Stromal cell of bone marrow (primary cell): ENCODE measurements around the gene F5.
A peak's percentile ranks its signal among the peaks of the same experiment; 100 is the strongest.

Source experiments
- DNase-seq: peaks from one replicate; pipeline ENCODE4 v3.0.0-alpha.2; 2012; ENCODE audit warnings: low read depth

The F5 gene

DNA sequence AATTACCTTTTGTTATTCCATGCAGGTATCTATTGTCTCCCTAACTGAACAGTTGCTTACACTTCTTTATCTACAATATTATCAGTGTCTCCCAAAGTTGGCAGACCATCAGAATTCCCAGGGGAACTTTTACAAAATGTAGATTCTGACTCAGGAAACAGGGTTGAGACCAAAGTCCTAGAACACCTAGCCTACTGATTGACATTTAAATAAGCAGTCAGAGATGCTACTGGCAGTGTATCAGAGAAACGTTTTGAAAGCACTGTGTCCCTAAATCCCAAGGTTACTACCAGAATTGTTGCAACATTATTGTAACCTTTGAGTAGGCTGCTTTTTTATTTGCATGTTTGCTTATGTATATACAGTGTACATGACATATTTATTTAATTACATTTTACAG is 1.8 kb upstream of the F5 start:
- DNase-seq = no peak

DNA sequence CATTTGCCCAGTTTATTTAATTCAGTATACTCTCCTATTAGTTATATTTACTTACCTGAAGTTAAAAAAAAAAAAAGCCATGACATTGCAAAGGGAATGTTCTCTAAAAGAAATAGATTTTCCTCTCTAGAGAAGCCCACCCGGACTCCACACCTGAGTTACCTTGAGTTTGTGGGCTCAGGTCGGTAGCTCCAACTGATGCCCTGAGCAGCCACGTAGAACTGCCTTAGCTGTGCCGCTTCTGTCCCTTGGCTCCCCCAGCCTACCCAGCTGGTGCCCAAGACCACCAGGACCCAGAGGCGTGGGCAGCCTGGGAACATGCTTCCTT is 250 bp downstream of the F5 start:
- no peak for DNase-seq

DNA sequence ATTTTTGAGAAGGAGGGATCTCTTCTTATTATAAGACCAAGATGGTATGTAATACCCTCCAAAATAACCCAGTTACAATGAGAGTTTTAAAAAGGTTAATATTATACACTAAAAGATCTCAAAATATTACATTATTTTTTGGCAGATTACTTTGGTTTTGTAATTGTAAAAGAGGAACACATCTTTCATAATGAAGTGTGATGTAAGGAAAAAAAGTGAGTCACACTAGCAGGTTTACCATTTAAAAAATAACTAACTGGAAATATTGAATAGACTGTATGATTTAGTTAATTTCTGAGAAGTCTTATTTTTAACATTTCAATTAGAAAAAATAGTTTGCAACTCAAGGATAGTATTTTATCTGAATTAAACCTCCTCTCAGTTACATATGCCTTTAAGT is 1.1 kb downstream of the F5 start:
- DNase-seq = no peak

DNA sequence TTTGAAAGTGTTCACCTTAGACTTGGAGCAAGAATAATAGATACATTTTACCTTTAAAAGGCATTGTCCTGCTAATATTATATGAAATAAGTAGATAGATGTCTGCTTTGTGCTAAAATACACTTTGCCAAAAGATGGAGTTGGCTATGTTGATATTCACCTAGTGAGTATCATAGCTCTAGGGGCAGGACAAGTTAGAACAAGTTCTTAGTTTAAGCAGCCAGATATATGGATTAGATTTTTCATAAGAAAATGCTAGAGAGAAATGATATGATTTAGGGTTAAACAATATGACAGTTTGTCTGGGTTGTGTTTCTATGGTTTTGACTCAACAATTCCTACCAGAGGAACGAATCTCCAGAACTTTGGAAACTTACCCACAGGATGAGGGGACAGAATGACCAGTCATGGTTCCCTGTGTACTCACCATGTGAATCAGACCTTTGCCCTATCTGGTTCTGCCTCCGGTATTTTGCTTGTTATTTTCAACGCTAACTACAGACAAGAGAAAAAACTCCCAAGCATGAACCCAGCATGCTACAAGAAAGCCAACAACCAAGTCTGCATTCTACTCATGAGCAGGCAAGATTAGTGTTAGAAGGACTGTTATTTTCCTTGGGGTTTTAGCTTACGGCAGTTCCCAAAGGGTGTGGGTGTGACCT is 1.7 kb downstream of the F5 start:
- DNase-seq = no peak

DNA sequence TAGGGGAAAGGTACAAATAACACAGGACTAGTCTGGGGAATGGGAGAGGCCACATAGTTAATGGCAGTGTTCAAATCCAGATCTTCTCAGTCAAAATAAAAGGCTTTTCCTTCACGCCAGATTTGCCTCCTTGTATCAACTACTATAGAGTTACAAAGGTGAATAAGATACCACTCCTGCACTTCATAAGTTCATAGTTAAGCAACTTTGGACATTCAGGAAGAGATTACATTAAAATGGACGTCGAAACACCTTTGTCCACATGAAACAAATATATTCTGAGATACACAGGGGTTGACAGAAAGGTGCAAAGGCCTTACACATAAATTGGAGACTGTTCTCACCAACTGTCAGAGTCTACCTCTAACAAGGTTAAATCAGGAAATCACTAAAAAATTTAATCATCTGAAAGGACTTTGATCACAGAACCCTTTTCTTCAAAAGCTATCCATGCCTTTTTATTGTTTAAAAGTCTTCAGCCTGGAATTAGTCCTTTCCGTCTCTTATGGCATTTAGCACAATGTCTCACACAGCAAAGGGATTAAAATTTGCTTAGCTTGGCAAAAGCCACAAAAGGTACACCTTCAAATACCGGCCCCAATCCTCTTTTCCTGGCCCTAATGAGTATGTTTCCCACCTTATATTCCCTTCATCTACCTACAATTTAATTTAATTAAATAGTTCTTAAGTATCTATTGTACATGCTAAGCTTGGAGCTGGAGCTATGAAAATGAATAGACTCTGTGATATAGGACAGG is 8.1 kb downstream of the F5 start:
- no peak for DNase-seq

DNA sequence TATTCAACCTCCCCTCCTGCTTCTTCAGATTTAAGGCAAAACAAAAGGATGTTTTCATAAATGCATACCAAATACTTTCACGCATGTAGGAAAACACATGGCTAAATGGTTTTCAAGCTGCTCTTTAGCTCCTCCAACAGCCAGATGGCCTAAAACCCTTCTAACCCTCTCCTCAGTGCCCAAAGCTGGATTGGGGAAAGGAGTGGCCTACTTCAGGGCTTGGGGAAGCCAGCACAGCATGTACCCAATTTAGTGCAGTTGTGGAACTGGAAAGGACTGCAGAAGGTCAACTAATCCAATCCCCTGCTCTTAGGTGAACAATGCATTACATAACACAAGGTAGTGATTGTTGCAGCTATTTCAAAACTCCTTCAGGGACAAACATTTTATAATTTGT is 9.3 kb downstream of the F5 start:
- DNase-seq = no peak

DNA sequence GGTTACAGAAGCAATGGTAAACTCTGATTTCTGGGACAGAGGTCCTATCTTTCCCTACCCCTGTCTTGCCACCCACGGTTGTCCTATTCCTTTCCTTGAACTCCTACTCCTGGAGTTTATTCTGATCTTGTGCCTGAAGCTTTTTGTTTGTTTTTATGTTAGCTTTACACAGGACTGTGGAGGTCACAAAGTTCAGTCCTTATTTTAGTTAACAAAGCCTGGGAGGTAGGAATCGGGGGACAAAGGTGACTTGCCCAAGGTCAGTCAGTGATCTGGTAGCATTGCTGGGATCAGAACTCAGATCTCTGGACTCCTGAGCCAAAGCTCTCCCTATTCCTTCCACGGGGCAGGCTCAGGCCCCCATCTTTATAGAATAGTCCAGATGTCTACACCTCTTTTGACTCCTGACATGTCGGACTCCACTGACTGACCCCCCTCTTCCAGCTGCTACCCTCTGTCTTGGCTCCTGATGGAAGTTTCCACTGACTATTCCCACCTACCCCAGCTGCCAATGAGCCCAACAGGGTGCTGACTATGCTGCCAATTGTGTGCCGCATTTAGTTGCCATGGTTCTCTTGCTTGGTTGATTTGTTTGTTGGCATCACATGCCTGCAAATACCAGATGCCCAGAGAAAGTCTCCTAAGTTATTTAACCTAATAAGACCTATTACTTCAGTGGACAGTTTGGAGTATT is 9.9 kb downstream of the F5 start:
- DNase-seq = no peak

DNA sequence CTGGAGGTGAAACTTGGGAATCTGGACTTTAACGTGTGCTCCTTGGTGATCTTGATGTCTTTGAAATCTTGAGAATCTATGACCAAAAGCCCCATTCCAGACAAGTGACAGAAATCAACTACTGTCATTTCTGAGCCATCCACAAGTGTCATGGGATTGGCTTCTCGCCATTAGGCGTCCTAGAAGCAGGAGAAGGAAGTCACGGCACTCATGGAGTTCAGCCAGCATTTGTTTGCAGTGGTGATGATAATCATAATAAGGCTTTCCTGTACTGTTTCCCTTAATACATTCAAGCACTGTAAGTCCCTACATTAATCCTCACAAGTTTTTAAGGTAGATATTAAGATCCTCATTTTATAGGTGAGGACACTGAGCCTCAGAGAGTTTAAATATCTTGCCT is 11.9 kb downstream of the F5 start:
- no peak for DNase-seq

DNA sequence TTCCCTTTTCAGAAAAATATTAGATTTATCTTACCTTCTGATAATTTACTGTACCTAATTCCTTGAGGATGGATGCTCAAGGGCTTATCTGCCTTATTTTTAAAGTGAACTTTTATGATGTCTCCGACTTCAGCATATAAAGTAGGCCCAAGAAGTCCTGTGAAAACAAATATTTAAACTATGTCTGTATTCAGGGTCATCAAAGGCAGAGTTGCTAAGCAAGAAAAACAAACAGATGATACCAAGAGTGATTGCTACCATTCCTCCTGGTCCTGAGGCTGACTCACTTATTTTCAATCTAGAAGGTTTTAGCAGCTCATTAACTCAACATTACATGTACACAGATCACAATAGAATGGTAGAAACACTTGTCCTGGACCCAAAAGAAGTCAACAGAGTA is 14.1 kb downstream of the F5 start:
- no peak for DNase-seq

DNA sequence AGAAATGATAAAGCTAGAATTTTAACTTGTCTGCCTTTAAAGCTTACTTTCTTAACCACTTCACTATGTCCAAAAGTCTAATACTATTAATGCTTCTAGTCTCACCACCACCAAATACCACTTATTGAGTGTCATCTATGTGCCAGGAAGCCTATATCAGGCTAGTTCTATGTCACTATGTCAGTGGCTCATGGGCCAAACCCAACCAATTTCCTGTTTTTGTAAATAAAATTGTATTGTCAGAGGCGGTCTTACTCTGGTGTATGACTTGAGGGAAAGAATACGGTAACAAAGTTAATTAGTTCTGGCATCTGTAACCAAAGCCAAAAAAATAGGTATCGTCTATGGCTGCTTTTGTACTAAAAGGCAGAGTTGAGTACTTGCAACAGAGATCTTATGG is 14.8 kb downstream of the F5 start:
- DNase-seq = no peak

DNA sequence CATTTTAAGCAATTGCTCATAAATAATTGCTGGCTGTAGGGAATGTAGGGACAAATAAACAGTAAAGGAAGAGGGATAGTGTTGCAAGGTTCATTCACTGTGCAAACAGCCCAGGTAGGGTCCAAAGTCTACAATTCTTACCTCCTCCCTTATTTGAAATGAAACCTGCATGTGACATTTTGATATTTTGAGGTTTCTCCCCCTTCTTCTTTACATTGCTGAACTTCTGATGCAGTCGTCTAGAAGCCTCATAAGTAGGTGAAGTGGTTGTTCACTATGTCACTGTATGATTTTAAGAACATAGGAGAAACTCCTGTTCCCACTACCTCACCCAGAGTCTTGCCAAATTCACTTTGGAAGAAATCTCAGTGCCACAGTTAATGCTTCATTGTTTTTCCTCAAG is 16.1 kb downstream of the F5 start:
- no peak for DNase-seq

DNA sequence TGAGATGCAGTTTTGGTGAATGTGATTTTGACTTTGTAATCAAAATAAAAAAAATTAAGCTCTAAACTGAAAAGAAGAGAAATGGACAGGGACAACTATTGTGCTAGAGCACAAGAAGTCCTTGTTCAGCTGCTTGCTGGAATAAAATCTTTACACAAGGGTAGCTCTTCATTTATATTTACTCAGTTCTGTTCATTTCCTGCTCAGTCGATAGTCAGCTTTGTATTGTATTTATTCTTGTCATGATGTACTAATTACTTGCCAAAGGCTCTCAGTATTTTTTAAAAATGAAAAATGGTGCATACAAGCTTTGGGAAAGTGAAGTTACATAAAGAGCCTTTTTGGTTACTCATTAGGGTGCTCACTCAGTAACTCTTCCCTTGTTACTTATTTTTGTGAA is 17.8 kb downstream of the F5 start:
- DNase-seq = no peak

DNA sequence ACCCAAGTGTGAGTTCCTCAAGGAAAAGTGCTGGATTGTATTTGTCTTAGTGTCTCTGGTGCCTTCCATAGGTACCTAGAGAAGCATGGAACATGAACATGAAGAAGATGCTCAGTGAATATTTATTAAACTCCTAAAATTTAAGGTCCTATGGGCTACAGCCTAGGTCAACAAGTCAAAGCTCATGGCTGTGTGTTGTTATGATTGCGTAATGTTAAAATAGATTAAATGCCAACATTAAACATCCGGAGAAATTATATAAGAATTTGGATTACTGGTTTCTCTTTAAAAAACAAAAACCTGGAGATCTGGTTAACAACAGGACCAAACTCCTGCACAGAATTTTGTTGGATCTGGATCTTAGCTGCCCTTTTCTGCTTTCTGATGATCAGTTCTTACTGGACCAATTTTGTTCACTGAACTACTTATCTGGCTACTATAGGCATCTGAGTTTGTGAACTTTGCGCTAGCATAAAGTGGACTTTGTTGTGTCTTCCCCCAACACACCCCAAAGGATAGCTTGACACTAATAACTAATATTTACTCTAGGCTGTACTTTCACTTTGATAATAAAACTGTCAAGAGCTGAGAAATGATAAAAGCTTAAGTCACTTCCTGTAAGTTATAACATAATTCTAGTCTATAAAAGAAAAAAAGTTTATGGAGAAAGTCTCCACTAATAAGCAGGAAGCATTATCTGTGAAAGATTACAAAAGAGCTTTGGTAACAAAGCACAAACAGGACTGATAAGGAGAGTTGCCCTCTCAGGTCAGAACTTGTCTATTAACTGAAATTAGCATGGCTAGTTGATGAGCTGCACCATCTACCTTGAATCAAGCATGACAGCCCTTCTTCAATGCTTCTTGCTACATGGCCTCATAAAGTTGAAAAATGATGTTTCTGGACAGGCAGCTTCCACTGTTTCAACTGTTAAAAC is 20.7 kb downstream of the F5 start:
- no peak for DNase-seq

DNA sequence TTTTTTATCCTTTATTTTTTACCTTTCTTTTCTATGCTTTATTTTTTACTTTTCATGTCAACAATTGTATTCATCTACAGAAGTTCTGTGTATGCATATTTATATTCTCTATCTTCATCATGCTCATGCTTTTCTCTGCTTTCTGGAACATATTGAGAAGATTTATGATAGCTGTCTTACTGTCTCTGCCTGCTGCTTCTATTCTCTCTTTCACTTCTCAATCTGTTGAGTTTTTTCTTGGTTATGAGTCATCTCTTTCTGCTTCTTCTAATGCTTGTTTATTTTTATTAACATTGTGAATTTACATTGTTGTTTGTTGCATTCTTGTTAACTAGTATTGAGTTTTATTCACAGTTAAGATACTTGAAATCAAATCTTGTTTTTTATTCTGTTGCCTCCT is 22.6 kb downstream of the F5 start:
- no peak for DNase-seq

DNA sequence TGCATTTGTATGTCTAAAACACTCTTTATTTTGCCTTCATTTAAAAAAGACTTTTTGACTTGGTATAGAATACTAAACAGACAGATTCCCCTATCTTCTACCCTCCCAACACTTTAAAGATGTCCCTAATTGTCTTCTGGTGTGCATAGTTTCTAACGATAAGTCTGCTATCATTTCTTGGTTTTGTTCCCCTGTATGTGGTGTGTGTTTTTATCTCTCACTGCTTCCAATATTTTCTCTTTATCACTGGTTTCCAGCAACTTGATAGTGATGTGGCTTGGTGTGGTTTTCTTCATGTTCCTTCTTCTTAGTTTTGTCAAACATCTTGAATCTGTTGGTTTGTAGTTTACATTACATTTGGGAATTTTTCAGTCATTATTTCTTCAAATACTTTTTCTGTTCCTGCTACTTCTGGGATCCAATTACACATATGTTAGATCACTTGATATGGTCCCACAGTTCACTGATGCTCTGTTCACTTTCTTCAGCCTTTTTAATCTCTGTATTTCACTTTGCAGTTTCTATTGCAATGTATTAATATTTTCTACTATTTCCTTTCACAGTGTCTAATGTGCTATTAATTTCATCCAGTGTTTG is 23.2 kb downstream of the F5 start:
- no peak for DNase-seq

DNA sequence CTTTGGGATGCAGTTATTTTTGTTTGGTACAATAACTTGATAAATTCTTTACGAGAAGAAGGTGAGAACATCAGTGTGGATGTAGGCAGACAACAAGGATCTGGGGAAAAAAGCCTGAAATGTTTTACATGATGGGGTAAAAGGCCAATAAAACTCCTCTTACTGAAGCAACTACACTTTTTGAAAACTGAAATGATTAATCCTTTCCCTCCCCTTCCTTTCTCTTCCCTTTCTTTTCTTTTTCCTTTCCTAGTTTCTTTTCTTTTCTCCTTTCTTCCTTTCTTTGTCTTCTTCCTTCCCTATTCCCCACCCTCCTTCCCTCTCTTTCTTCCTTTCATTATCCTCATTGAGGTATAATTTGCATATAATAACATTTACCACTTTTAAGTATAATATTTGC is 24.6 kb downstream of the F5 start:
- DNase-seq = no peak

DNA sequence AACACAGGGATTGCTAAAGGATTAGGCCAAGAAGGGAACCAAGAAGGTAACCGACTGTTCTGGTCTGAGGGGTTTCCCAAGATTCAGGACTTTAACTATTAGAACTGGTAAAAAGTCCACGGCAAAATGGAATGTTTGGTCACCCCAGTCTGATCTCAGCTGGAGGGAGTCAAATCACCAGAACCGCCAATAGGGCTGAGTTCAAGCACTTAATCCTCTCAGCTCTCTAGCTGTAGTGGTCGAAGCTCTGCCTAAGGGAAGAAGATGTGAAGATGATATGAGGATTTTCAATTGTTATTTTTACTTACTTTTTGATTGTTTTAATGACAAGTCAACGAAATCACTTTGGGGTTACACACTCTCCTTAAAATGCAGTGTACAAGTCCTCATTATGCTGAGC is 29.1 kb downstream of the F5 start:
- no peak for DNase-seq

DNA sequence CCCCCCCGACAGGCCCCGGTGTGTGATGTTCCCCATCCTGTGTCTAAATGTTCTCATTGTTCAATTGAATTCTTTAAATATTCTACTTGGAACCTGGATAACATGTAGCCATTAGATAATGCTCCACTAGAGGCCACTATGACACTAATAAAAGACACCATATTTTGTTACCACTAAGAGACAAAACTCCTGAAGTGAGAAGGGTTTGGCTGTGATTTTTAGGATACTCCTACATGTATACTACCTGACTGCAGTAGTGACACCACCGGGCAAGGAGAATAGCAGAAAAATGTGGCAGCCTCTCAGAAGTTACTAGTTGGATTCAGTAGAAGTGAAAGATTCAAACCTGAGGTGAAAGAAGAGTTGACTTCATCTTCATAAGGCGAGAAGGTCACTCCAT is 36.0 kb downstream of the F5 start:
- DNase-seq = peak; percentile 21

DNA sequence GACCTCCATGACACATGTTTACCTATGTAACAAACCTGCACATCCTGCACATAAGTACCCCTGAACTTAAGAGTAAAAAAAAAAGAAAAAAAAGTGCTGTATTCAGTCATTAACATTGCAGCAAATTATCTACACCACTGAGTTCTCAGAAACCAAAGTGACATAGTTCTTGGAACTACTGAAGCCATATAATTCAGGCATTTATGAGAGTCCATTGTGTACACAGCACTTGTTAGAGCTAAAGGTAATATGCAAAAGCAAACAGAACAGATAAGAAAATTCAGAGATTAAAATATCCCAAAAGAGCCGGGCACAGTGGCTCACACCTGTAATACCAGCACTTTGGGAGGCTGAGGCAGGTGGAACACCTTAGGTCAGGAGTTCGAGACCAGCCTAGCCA is 38.0 kb downstream of the F5 start:
- DNase-seq = no peak

DNA sequence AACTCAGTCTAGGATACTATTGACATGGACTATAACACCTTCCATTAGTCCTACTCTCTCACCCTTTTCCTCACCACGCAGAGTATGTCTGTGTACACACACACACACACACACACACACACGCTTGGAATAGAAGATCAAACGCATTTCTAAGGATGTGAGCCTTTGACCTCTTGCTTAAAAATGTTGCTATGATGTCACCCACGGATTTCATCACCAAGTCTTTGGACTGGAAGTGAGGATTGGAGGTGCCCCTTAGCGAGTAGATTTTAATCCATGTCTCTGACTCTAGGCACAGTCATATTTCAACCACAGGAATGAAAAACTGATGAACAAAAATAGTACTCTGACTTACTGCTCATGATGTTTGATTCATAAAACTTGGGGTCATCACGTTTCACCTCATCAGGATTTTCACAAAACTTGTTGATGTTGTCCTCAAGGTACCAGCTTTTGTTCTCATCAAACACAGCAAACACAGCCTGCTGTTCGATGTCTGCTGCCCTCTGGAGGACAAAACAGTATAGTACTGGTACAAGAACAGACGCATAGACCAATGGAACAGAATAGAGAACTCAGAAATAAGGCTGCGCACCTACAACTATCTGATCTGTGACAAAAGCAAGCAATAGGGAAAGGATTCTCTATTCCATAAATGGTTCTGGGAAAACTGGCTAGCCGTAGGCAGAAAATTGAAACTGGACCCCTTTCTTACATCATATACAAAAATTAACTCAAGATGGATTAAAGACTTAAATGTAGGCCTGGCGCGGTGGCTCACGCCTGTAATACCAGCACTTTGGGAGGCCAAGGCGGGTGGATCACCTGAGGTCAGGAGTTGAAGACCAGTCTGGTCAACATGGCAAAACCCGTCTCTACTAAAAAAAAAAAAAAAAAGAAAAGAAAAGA is 39.9 kb downstream of the F5 start:
- DNase-seq = peak; percentile 46

DNA sequence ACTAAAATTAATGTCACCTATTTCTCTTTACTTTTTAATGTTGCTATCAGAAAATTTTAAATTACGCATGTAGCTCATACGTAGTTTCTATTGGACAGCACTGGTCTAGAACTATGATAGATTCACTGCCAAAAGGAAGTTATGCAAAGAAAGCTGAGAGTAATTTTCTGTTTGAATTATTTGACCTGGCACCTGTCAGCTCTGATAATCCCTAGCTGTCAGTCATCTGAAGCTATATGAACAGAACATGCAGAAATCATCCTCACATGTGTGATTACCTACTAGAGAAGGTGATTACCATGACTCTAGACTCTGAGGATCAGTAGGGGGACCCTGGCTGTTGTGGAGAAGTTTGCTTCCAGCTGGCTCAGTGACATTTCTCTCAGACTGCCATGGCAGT is 40.8 kb downstream of the F5 start:
- no peak for DNase-seq
